ENCODE results near the gene KLHDC3. TPM values are rescaled to one million over a fixed set of nuclear protein-coding genes. Genes with fewer than 3 reads are reported as not detected.

Gene KLHDC3
- total and polyA plus RNA-seq, 9 donors = 40.9 to 90.9 (median 62.8) TPM

DNA sequence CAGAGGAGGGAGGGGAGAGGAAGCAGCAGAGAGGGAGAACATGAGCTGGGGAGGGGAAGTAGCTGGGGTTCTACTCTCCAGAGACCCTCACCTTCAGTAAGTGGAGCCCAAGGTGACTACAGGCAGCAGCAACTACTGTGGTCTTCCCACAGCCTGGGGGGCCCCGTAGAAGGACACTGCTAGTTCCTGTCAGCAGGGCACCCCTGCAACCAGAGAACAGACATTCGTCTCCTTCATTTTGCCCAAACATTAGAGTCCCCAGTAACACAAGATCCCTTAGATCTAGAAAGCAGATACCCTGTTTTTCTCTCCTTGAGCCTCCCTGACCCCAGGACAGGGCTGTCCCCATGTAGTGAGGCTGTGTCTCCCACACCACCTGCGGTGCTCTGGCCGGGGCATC is 45.3 kb upstream of the KLHDC3 start:
- Histone ChIP-seq H3K36me3 (peaks cover 3% of the 10 kb centered on the region), H3K27ac (no peak overlapping the region), H3K9me3 (no peaks in the 10 kb centered on the region), H3K27me3 (no peaks in the 10 kb centered on the region), H3K4me3 (no peak overlapping the region), H3K4me1 (ENCODE audit: insufficient read depth) (no peaks in the 10 kb centered on the region)
- no peak for DNase-seq
- 67 to 92% (median 75%) methylated on average over 4 of the region's 4 CpGs for WGBS, 3 donors
- TF ChIP-seq POLR2A (IDR thresholded peaks at IDR 0.05) (no peak), EP300 (IDR thresholded peaks at IDR 0.05) (no peak)
- TF ChIP-seq, protein P1, sequence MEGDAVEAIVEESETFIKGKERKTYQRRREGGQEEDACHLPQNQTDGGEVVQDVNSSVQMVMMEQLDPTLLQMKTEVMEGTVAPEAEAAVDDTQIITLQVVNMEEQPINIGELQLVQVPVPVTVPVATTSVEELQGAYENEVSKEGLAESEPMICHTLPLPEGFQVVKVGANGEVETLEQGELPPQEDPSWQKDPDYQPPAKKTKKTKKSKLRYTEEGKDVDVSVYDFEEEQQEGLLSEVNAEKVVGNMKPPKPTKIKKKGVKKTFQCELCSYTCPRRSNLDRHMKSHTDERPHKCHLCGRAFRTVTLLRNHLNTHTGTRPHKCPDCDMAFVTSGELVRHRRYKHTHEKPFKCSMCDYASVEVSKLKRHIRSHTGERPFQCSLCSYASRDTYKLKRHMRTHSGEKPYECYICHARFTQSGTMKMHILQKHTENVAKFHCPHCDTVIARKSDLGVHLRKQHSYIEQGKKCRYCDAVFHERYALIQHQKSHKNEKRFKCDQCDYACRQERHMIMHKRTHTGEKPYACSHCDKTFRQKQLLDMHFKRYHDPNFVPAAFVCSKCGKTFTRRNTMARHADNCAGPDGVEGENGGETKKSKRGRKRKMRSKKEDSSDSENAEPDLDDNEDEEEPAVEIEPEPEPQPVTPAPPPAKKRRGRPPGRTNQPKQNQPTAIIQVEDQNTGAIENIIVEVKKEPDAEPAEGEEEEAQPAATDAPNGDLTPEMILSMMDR (IDR thresholded peaks at IDR 0.05) = no peak
- intact Hi-C loops (cut with DNase I) = loop anchor here in 1 of 4 donors (10.0 kb wide), 1 partner anchor 54 kb away; the partner anchor contains the start of gene PTCRA

DNA sequence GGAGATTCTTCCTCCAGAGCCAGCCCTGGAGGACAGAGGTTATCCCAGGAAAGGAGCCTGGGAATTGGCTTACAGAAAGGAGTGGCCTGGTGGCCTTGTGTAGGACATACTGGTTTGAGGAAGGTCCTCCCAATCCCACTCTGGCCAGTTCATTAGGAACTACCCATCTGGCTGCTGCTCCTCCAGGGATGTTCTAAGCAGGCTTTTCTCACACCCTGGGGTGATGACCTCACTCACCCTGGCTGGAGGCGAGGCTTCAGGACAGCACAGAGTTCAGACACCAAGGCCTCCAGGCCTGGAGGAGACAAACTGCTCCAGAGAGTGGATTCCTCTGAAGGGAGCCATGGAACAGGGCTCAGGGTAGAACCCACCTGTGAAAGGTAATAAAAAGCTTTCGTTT is 44.6 kb upstream of the KLHDC3 start:
- H3K27ac ChIP-seq = no peak overlapping the region
- no peaks in the 10 kb centered on the region for H3K36me3 ChIP-seq
- no peaks in the 10 kb centered on the region for H3K27me3 ChIP-seq
- H3K4me1 ChIP-seq (ENCODE audit: insufficient read depth) = no peaks in the 10 kb centered on the region
- 88 to 96% (median 92%) methylated on average over 2 of the region's 2 CpGs for WGBS, 3 donors
- no peak for DNase-seq
- intact Hi-C loops (cut with DNase I) = loop anchor here in 1 of 4 donors (10.0 kb wide), 1 partner anchor 55 kb away; the partner anchor contains the start of gene PTCRA
- TF ChIP-seq POLR2A (IDR thresholded peaks at IDR 0.05) = no peak
- TF ChIP-seq EP300 (IDR thresholded peaks at IDR 0.05) = no peak
- TF ChIP-seq, protein P1 (IDR thresholded peaks at IDR 0.05) = no peak
- H3K9me3 ChIP-seq = no peaks in the 10 kb centered on the region
- H3K4me3 ChIP-seq = no peak overlapping the region

DNA sequence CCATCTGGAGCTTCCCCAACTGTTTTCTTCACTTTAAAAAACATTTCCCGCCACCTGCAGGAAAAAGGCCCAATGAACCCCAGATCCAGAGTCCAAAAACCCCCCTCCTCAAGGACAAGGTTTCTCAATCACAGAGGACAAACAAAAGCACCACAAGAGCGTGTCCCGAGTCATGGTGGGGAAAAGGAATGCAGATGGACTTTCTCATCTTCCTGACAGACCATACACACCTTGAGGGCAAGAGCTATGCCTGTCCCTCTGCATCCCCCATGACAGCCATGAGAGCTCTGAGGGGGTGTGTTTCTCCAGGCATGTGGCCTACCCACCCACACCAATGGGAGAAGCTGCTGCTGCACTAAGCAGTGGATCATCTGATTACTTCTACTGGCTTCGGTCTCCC is 44.1 kb upstream of the KLHDC3 start:
- Histone ChIP-seq H3K27ac (no peak overlapping the region), H3K27me3 (no peaks in the 10 kb centered on the region), H3K4me3 (no peak overlapping the region), H3K4me1 (ENCODE audit: insufficient read depth) (no peaks in the 10 kb centered on the region), H3K9me3 (no peaks in the 10 kb centered on the region), H3K36me3 (no peaks in the 10 kb centered on the region)
- DNase-seq = no peak
- TF ChIP-seq POLR2A (IDR thresholded peaks at IDR 0.05) = no peak
- TF ChIP-seq, protein P1 (IDR thresholded peaks at IDR 0.05) = no peak
- intact Hi-C loops (cut with DNase I) = loop anchor here in 1 of 4 donors (10.0 kb wide), 1 partner anchor 55 kb away; the partner anchor contains the start of gene PTCRA
- WGBS, 3 donors = 88 to 100% (median 88%) methylated on average over 4 of the region's 4 CpGs

DNA sequence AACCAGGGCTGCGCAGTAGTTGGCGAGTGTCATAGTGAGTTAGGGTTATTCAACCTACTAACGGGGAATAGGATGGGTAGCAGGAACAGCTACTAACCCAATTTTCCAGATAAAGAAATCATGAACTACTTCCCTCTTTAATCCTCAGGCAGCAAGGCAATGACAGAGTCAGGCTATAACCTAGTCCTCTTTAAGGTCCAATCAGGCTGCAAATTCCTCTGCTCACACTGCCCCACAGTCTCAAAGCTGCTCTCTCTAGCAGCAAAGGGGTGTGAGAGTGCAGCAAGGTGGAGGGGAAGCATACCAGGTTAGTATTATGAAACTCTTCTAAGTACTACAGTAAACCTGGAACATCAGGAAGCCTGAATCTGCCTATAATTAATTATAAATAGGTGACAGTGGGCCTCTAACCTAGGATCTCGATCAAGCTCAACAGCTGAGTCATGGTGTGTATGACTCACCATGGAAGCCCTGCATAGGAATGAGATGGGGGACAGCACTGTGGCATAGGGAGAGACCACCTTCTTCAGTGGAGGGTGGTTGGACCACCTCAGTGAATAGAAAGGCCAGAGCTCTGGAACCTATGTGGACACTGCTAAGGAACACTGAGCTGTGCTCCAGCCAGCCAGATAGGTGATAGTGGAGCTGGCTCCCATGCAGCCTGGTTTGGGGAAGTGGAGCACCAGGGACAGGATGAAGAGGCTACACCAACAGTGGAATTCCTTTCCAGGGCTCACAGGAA is 43.0 kb upstream of the KLHDC3 start:
- no peaks in the 10 kb centered on the region for H3K36me3 ChIP-seq
- no peak overlapping the region for H3K27ac ChIP-seq
- WGBS, 3 donors = 78 to 81% (median 80%) methylated on average over 4 of the region's 4 CpGs
- DNase-seq = no peak
- no peak overlapping the region for H3K4me3 ChIP-seq
- H3K27me3 ChIP-seq = no peaks in the 10 kb centered on the region
- no peaks in the 10 kb centered on the region for H3K9me3 ChIP-seq
- H3K4me1 ChIP-seq (ENCODE audit: insufficient read depth) = no peaks in the 10 kb centered on the region
- TF ChIP-seq, protein P1 (IDR thresholded peaks at IDR 0.05) = no peak
- TF ChIP-seq EP300 (IDR thresholded peaks at IDR 0.05) (no peak), POLR2A (IDR thresholded peaks at IDR 0.05) (no peak)
- intact Hi-C loops (cut with DNase I) = no loop called here

All from ovary (tissue), 9 donors.